Skeletal muscle tissue (tissue), 4 donors: ENCODE results near the gene CHADL. TPM values are rescaled to one million over a fixed set of nuclear protein-coding genes. Genes with fewer than 3 reads are reported as not detected.

ENCODE experiments used
- H3K27ac ChIP-seq: one replicate; pipeline ENCODE4 v1.7.0; 2013; ENCODE audit warnings: mild to moderate bottlenecking, low read depth, low read length, inconsistent platforms
- H3K27me3 ChIP-seq, 3 donors: one replicate each; pipeline ENCODE4 v1.7.0; 2013; ENCODE audit warnings: low read length in 3 of 3; ENCODE audit not compliant: control insufficient read depth in 3 of 3, insufficient read depth in 3 of 3
- H3K36me3 ChIP-seq, 3 donors: one replicate each; pipeline ENCODE4 v1.7.0; 2013; ENCODE audit warnings: low read length in 3 of 3; ENCODE audit not compliant: control insufficient read depth in 3 of 3, insufficient read depth in 3 of 3
- H3K4me1 ChIP-seq, 3 donors: one replicate each; pipeline ENCODE4 v1.7.0; 2013; ENCODE audit warnings: low read length in 3 of 3, mild to moderate bottlenecking in 3 of 3; ENCODE audit not compliant: control insufficient read depth in 3 of 3, insufficient read depth in 3 of 3
- H3K4me3 ChIP-seq, 3 donors: one replicate each; pipeline ENCODE4 v1.7.0; 2013; ENCODE audit warnings: low read length in 3 of 3
- H3K9ac ChIP-seq, 3 donors: one replicate each; pipeline ENCODE4 v1.7.0; 2013; ENCODE audit warnings: low read length in 3 of 3, mild to moderate bottlenecking in 3 of 3, moderate library complexity in 2 of 3, low read depth in 1 of 3
- H3K9me3 ChIP-seq, 3 donors: one replicate each; pipeline ENCODE4 v1.7.0; 2013; ENCODE audit warnings: low read length in 3 of 3; ENCODE audit not compliant: control insufficient read depth in 3 of 3
- total RNA-seq: library from RNA; depleted of rRNA; stranded (reverse); fragments of >200 nt; gene quantifications from one replicate; pipeline ENCODE4 v1.2.3, GENCODE V29; 2014
- donor health status: Osteomylitis.

The CHADL gene
- total RNA-seq, 1 donor from 2014 or later: 2.1 TPM

GRCh38 chr22:41257696-41258095 is 17.0 kb upstream of the CHADL start:
- no peaks in the 10 kb centered on the region for H3K4me1 ChIP-seq
- no peaks in the 10 kb centered on the region for H3K9me3 ChIP-seq
- H3K27me3 ChIP-seq: no peaks in the 10 kb centered on the region
- no peak overlapping the region for H3K27ac ChIP-seq
- no peak overlapping the region for H3K9ac ChIP-seq
- H3K36me3 ChIP-seq: peaks cover 59 to 75% (median 63%) of the 10 kb centered on the region in 3 donors
- no peak overlapping the region for H3K4me3 ChIP-seq

GRCh38 chr22:41256254-41257253 is 15.8 kb upstream of the CHADL start:
- H3K4me1 ChIP-seq: no peaks in the 10 kb centered on the region
- H3K9ac ChIP-seq: no peak overlapping the region
- no peaks in the 10 kb centered on the region for H3K9me3 ChIP-seq
- peaks cover 59 to 69% (median 60%) of the 10 kb centered on the region in 3 donors for H3K36me3 ChIP-seq
- H3K4me3 ChIP-seq: no peak overlapping the region
- no peak overlapping the region for H3K27ac ChIP-seq
- H3K27me3 ChIP-seq: no peaks in the 10 kb centered on the region

- peaks cover 69 to 78% (median 69%) of the 10 kb centered on the region in 3 donors for H3K36me3 ChIP-seq
- no peaks in the 10 kb centered on the region for H3K4me1 ChIP-seq
- H3K9me3 ChIP-seq: no peaks in the 10 kb centered on the region
- H3K27me3 ChIP-seq: no peaks in the 10 kb centered on the region
- no peak overlapping the region for H3K27ac ChIP-seq
- no peak overlapping the region for H3K9ac ChIP-seq
- no peak overlapping the region for H3K4me3 ChIP-seq
These were observed 13.5 kb upstream of the CHADL start for GRCh38 chr22:41254230-41254629.

- H3K27me3 ChIP-seq: no peaks in the 10 kb centered on the region
- no peaks in the 10 kb centered on the region for H3K4me1 ChIP-seq
- no peak overlapping the region for H3K27ac ChIP-seq
- no peak overlapping the region for H3K9ac ChIP-seq
- no peaks in the 10 kb centered on the region for H3K9me3 ChIP-seq
- peaks cover 68 to 73% (median 71%) of the 10 kb centered on the region in 3 donors for H3K36me3 ChIP-seq
- H3K4me3 ChIP-seq: no peak overlapping the region
These were observed 11.6 kb upstream of the CHADL start for GRCh38 chr22:41252365-41252764.

GRCh38 chr22:41250127-41250526 is 9.4 kb upstream of the CHADL start:
- Histone ChIP-seq H3K36me3 (peaks cover 61 to 63% (median 63%) of the 10 kb centered on the region in 3 donors), H3K9me3 (no peaks in the 10 kb centered on the region), H3K27ac (no peak overlapping the region), H3K4me1 (no peaks in the 10 kb centered on the region), H3K9ac (no peak overlapping the region), H3K27me3 (no peaks in the 10 kb centered on the region), H3K4me3 (no peak overlapping the region)

GRCh38 chr22:41249442-41249841 is 8.7 kb upstream of the CHADL start:
- Histone ChIP-seq H3K4me3 (no peak overlapping the region), H3K9ac (no peak overlapping the region), H3K27ac (no peak overlapping the region), H3K36me3 (peaks cover 57 to 60% (median 60%) of the 10 kb centered on the region in 3 donors), H3K4me1 (no peaks in the 10 kb centered on the region), H3K27me3 (no peaks in the 10 kb centered on the region), H3K9me3 (no peaks in the 10 kb centered on the region)

GRCh38 chr22:41248758-41249157 is 8.0 kb upstream of the CHADL start:
- Histone ChIP-seq H3K27ac (no peak overlapping the region), H3K4me3 (no peak overlapping the region), H3K9ac (no peak overlapping the region), H3K27me3 (no peaks in the 10 kb centered on the region), H3K36me3 (peaks cover 53 to 55% (median 54%) of the 10 kb centered on the region in 3 donors), H3K9me3 (no peaks in the 10 kb centered on the region), H3K4me1 (no peaks in the 10 kb centered on the region)

- H3K4me1 ChIP-seq: no peaks in the 10 kb centered on the region
- no peak overlapping the region for H3K9ac ChIP-seq
- H3K4me3 ChIP-seq: no peak overlapping the region
- H3K36me3 ChIP-seq: peaks cover 52 to 53% (median 52%) of the 10 kb centered on the region in 3 donors
- no peak overlapping the region for H3K27ac ChIP-seq
- H3K27me3 ChIP-seq: no peaks in the 10 kb centered on the region
- H3K9me3 ChIP-seq: no peaks in the 10 kb centered on the region
These were observed 7.6 kb upstream of the CHADL start for GRCh38 chr22:41248314-41248713.

GRCh38 chr22:41247703-41248102 is 7.0 kb upstream of the CHADL start:
- no peaks in the 10 kb centered on the region for H3K9me3 ChIP-seq
- H3K27me3 ChIP-seq: no peaks in the 10 kb centered on the region
- H3K27ac ChIP-seq: no peak overlapping the region
- no peak overlapping the region for H3K4me3 ChIP-seq
- H3K4me1 ChIP-seq: no peaks in the 10 kb centered on the region
- no peak overlapping the region for H3K9ac ChIP-seq
- peaks cover 46 to 47% (median 47%) of the 10 kb centered on the region in 3 donors for H3K36me3 ChIP-seq

- Histone ChIP-seq H3K4me3 (no peak overlapping the region), H3K27me3 (no peaks in the 10 kb centered on the region), H3K9me3 (no peaks in the 10 kb centered on the region), H3K36me3 (peaks cover 34 to 37% (median 35%) of the 10 kb centered on the region in 3 donors), H3K9ac (no peak overlapping the region), H3K4me1 (no peaks in the 10 kb centered on the region), H3K27ac (no peak overlapping the region)
These were observed 5.3 kb upstream of the CHADL start for GRCh38 chr22:41245917-41246499.
